ENCODE measurements around the gene CHST15.

GRCh38 chr10:124109261-124109660, 15.9 kb upstream of the CHST15 start:
- no peak for TF ChIP-seq CTCF (IDR thresholded peaks at IDR 0.05)
- no peak for TF ChIP-seq POLR2A (IDR thresholded peaks at IDR 0.05)
